ENCODE data around the gene IMPG2. TPM values are rescaled to one million over a fixed set of nuclear protein-coding genes. Genes with fewer than 3 reads are reported as not detected.

The IMPG2 gene
- polyA plus RNA-seq, 1 experiment, result 0.19 TPM

DNA sequence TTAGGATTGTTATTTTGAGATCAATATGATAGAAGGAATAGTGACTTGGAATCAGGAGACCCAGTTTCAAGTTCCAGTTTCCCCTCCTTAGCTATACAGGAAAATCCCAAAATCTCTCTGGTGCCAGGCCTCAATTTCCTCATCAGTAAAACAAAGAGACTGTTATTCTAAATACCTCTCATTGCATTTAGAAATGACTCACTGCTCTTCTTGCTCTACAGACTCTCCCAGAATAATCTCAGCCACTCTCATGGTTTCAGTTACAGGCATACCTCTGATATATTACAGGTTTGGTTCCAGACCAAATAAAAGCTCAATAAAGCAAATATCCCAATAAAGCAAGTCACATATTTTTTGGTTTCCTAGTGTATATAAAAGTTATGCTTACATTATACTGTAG is 28.3 kb downstream of the IMPG2 start:
- H3K9me3 ChIP-seq (ENCODE audit: control insufficient read depth, insufficient read depth, low read length), result no peaks in the 10 kb centered on the region; the same call in 1 of the 2 replicates
- no peak overlapping the region for H3K4me3 ChIP-seq (ENCODE audit: low read depth, low read length)
- peak; percentile 8 for DNase-seq (ENCODE audit: low read depth, low spot score)
- POLR2A ChIA-PET, result interaction anchor here (0.6 kb wide), 1 partner anchor 829 kb away, joined by 6 read pairs; no protein-coding TSS in a partner anchor
- TF ChIP-seq, protein P1, sequence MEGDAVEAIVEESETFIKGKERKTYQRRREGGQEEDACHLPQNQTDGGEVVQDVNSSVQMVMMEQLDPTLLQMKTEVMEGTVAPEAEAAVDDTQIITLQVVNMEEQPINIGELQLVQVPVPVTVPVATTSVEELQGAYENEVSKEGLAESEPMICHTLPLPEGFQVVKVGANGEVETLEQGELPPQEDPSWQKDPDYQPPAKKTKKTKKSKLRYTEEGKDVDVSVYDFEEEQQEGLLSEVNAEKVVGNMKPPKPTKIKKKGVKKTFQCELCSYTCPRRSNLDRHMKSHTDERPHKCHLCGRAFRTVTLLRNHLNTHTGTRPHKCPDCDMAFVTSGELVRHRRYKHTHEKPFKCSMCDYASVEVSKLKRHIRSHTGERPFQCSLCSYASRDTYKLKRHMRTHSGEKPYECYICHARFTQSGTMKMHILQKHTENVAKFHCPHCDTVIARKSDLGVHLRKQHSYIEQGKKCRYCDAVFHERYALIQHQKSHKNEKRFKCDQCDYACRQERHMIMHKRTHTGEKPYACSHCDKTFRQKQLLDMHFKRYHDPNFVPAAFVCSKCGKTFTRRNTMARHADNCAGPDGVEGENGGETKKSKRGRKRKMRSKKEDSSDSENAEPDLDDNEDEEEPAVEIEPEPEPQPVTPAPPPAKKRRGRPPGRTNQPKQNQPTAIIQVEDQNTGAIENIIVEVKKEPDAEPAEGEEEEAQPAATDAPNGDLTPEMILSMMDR (IDR thresholded peaks at IDR 0.05; ENCODE audit: low read depth, low read length), result no peak
- H3K27ac ChIP-seq (ENCODE audit: low read depth, low read length), result no peak overlapping the region
- H3K27me3 ChIP-seq (ENCODE audit: control insufficient read depth, insufficient read depth, low read length), result no peaks in the 10 kb centered on the region
- CTCF ChIA-PET, result no interaction called here

DNA sequence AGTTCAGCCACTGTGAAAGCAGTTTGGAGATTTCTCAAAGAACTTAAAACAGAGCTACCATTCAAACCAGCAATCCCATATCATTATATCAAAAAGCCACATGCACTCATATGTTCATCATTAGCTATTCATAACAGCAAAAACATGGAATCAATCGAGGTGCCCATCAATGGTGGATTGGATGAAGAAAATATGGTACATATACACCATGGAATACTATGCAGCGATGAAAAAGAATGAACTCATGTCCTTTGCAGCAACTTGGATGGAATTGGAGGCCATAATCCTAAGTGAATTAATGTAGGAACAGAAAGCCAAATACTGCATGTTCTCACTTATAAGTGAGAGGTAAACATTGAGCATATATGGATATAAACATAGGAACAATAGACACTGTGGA is 32.1 kb downstream of the IMPG2 start:
- Histone ChIP-seq H3K27me3 (ENCODE audit: control insufficient read depth, insufficient read depth, low read length) (no peaks in the 10 kb centered on the region), H3K27ac (ENCODE audit: low read depth, low read length) (no peak overlapping the region), H3K4me3 (ENCODE audit: low read depth, low read length) (no peak overlapping the region), H3K9me3 (ENCODE audit: control insufficient read depth, insufficient read depth, low read length) (no peaks in the 10 kb centered on the region)
- CTCF ChIA-PET, result no interaction called here
- POLR2A ChIA-PET, result no interaction called here
- DNase-seq (ENCODE audit: low read depth, low spot score), result no peak
- TF ChIP-seq, protein P1 (IDR thresholded peaks at IDR 0.05; ENCODE audit: low read depth, low read length), result no peak

DNA sequence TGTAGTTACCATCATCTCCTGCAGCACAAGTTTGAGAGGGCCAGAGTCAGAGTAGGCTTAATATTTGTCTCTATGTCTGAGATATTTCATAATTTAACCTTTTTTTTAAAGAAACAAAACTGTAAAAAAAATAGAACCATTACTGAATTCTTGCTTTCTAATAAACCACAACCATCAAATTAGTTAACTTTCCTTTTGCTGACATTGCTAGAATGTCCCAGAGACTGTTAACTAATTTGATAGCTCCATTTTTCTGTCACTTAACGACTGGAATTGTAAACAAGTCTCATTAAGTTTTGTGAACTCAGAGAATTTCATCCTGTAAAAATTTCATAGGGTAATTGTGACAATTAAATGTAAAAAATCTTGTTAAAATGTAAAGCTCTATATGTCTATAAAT is 35.6 kb downstream of the IMPG2 start:
- no peak overlapping the region for H3K27ac ChIP-seq (ENCODE audit: low read depth, low read length)
- POLR2A ChIA-PET, result no interaction called here
- H3K27me3 ChIP-seq (ENCODE audit: control insufficient read depth, insufficient read depth, low read length), result no peaks in the 10 kb centered on the region
- CTCF ChIA-PET, result interaction anchor here (0.6 kb wide), 1 partner anchor 792 kb away, joined by 3 read pairs; no protein-coding TSS in a partner anchor
- TF ChIP-seq, protein P1 (IDR thresholded peaks at IDR 0.05; ENCODE audit: low read depth, low read length), result no peak
- no peak overlapping the region for H3K4me3 ChIP-seq (ENCODE audit: low read depth, low read length)
- DNase-seq (ENCODE audit: low read depth, low spot score), result no peak
- H3K9me3 ChIP-seq (ENCODE audit: control insufficient read depth, insufficient read depth, low read length), result no peaks in the 10 kb centered on the region

DNA sequence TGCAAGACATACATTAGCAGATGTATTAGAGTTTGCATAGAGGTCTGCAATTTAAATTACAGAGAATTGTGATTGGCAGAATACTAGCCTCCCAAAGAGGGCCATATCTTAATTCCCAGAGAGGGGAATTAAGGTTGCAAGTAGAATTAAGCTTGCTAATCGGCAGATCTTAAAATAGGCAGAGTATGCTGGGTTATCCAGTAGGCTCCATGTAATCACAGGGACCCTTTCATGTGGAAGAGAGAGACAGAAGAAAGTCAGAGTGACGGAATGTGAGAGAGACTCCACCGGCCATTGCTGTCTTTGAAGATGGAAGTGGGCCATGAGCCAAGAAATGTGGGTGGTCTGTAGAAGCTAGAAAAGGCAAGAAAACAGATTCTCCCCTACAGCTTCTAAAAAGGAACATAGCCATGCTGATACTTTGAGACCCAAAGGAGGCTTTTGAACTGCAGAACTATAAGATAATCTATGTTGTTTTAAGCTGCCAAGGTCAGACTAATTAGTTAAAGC is 38.8 kb downstream of the IMPG2 start:
- CTCF ChIA-PET, result no interaction called here
- Histone ChIP-seq H3K9me3 (ENCODE audit: control insufficient read depth, insufficient read depth, low read length) (no peaks in the 10 kb centered on the region), H3K4me3 (ENCODE audit: low read depth, low read length) (no peak overlapping the region), H3K27me3 (ENCODE audit: control insufficient read depth, insufficient read depth, low read length) (no peaks in the 10 kb centered on the region), H3K27ac (ENCODE audit: low read depth, low read length) (no peak overlapping the region)
- POLR2A ChIA-PET, result no interaction called here
- TF ChIP-seq, protein P1 (IDR thresholded peaks at IDR 0.05; ENCODE audit: low read depth, low read length), result no peak
- DNase-seq (ENCODE audit: low read depth, low spot score), result no peak

DNA sequence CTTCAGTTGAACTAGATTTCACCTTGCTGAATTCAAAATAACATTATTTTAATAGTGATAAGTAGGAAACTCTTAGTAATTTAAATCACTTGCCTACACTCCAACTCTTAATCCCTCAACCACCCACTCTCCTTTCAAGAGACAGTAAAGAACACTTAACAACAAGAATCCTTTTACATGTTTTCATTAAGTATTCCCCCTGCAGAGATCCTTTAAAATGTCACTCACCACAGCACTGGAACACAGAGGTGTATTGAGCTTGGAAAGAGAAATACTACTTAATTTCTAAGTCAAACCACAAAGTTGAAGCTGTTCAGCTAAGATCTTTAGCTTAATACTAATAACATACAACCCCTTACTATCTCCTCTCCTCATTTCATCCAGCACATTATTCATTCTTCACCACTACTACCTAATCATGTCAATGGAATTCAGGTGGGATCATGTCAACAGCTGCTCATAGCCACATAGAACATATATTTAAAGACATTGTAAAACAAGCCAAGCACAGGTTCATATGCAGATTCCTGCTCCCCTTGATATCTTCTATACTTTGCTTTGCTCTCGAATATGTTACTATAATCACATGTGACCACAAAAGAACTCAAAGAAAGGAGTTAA is 40.5 kb downstream of the IMPG2 start:
- TF ChIP-seq, protein P1 (IDR thresholded peaks at IDR 0.05; ENCODE audit: low read depth, low read length), result no peak
- ChIA-PET CTCF (no interaction called here), POLR2A (no interaction called here)
- Histone ChIP-seq H3K27me3 (ENCODE audit: control insufficient read depth, insufficient read depth, low read length) (no peaks in the 10 kb centered on the region), H3K9me3 (ENCODE audit: control insufficient read depth, insufficient read depth, low read length) (no peaks in the 10 kb centered on the region), H3K4me3 (ENCODE audit: low read depth, low read length) (no peak overlapping the region), H3K27ac (ENCODE audit: low read depth, low read length) (no peak overlapping the region)
- DNase-seq (ENCODE audit: low read depth, low spot score), result no peak
